DOHH2 (cell line): Measurements from ENCODE around the gene STARD4.

Experiments
- H3F3A ChIP-seq: fragments of 200-600 bp; sonication (generic), shearing (Covaris generic); 2 replicates; pipeline ENCODE4 v1.6.0; 2016; ENCODE audit warnings: antibody characterized with exemption, mild to moderate bottlenecking; ENCODE audit not compliant: control insufficient read depth, insufficient read depth
- H3K27ac ChIP-seq: fragments of 200-600 bp; sonication (generic); 2 replicates; pipeline ENCODE4 v1.5.1; 2014; ENCODE audit warnings: low read depth, mild to moderate bottlenecking, low read length, moderate library complexity
- H3K27me3 ChIP-seq: fragments of 200-600 bp; sonication (generic); 2 replicates; pipeline ENCODE4 v1.6.1; 2014; ENCODE audit warnings: mild to moderate bottlenecking, low read length, mixed read lengths; ENCODE audit not compliant: control insufficient read depth
- H3K36me3 ChIP-seq: fragments of 200-600 bp; sonication (generic); 2 replicates; pipeline ENCODE4 v1.6.1; 2014; ENCODE audit warnings: mild to moderate bottlenecking, low read length, moderate library complexity, mixed read lengths; ENCODE audit not compliant: control insufficient read depth
- H3K4me1 ChIP-seq: fragments of 200-600 bp; sonication (generic); 2 replicates; pipeline ENCODE4 v1.6.1; 2014; ENCODE audit warnings: mild to moderate bottlenecking, low read length, mixed read lengths; ENCODE audit not compliant: control insufficient read depth
- H3K4me2 ChIP-seq: fragments of 200-600 bp; sonication (generic); 2 replicates; pipeline ENCODE4 v1.6.0; 2014; ENCODE audit warnings: mild to moderate bottlenecking, low read length, moderate library complexity
- H3K4me3 ChIP-seq: fragments of 200-600 bp; sonication (generic); 2 replicates; pipeline ENCODE4 v1.5.1; 2014; ENCODE audit warnings: mild to moderate bottlenecking, low read length, mixed read lengths
- H3K79me2 ChIP-seq: fragments of 200-600 bp; sonication (generic); 2 replicates; pipeline ENCODE4 v1.6.1; 2014; ENCODE audit warnings: mild to moderate bottlenecking, low read length, mixed read lengths; ENCODE audit not compliant: control insufficient read depth
- H3K9me2 ChIP-seq: fragments of 200-600 bp; sonication (generic); replicated peaks from 2 replicates; pipeline ENCODE4 v1.6.1; 2014; ENCODE audit warnings: mild to moderate bottlenecking, low read length, mixed read lengths; ENCODE audit not compliant: control insufficient read depth
- H3K9me3 ChIP-seq: fragments of 200-600 bp; sonication (generic); 2 replicates; pipeline ENCODE4 v1.6.1; 2014; ENCODE audit warnings: antibody characterized with exemption, low read length, mixed read lengths; ENCODE audit not compliant: control insufficient read depth, insufficient read depth
- H4K20me1 ChIP-seq: fragments of 200-600 bp; sonication (generic); 2 replicates; pipeline ENCODE4 v1.6.0; 2014; ENCODE audit warnings: low read depth, mild to moderate bottlenecking, antibody characterized with exemption, low read length, moderate library complexity; ENCODE audit not compliant: control insufficient read depth, insufficient read depth
- EZH2phosphoT487 ChIP-seq: fragments of 200-600 bp; sonication (generic); IDR thresholded peaks from 2 replicates; pipeline ENCODE4 v1.6.1; 2017; ENCODE audit warnings: borderline replicate concordance, mild to moderate bottlenecking, antibody characterized with exemption, low read length, moderate library complexity, mixed read lengths
- TF ChIP-seq, protein P1 (sequence below): fragments of 200-600 bp; sonication (generic); IDR thresholded peaks from one replicate; pipeline ENCODE4 v1.5.1; 2014; ENCODE audit warnings: antibody characterized with exemption, mild to moderate bottlenecking, low read depth, low read length; ENCODE audit not compliant: poor library complexity, severe bottlenecking

Gene STARD4

DNA sequence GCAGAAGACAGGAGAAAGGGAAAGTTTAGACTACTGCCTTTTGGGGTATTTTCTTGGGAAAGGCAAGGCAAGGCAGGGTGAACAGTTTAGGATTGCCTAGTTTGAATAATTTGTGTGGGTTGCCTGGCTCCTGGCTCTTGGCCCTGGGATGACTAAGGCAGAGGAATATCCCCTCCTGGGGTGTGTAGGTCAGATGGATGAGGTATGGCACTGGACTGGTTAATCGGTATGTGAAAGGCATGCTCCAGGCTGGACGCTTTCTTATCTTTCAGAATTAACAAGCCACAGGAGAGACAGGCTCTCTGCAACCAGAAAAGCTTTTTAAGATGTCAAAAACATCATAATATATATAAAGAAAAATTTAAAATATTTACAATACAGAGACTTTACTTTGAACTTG lies 58.6 kb downstream of the STARD4 start:
- H4K20me1 ChIP-seq: no peaks in the 10 kb centered on the region
- H3K27ac ChIP-seq: no peak overlapping the region
- no peaks in the 10 kb centered on the region for H3F3A ChIP-seq
- H3K79me2 ChIP-seq: no peaks in the 10 kb centered on the region
- H3K9me3 ChIP-seq: no peaks in the 10 kb centered on the region
- TF ChIP-seq EZH2phosphoT487: no peak
- TF ChIP-seq, protein P1, sequence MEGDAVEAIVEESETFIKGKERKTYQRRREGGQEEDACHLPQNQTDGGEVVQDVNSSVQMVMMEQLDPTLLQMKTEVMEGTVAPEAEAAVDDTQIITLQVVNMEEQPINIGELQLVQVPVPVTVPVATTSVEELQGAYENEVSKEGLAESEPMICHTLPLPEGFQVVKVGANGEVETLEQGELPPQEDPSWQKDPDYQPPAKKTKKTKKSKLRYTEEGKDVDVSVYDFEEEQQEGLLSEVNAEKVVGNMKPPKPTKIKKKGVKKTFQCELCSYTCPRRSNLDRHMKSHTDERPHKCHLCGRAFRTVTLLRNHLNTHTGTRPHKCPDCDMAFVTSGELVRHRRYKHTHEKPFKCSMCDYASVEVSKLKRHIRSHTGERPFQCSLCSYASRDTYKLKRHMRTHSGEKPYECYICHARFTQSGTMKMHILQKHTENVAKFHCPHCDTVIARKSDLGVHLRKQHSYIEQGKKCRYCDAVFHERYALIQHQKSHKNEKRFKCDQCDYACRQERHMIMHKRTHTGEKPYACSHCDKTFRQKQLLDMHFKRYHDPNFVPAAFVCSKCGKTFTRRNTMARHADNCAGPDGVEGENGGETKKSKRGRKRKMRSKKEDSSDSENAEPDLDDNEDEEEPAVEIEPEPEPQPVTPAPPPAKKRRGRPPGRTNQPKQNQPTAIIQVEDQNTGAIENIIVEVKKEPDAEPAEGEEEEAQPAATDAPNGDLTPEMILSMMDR: no peak
- H3K4me2 ChIP-seq: no peak overlapping the region
- H3K27me3 ChIP-seq: no peaks in the 10 kb centered on the region
- H3K4me3 ChIP-seq: no peak overlapping the region
- no peaks in the 10 kb centered on the region for H3K4me1 ChIP-seq
- no peaks in the 10 kb centered on the region for H3K36me3 ChIP-seq
- H3K9me2 ChIP-seq: no peaks in the 10 kb centered on the region

DNA sequence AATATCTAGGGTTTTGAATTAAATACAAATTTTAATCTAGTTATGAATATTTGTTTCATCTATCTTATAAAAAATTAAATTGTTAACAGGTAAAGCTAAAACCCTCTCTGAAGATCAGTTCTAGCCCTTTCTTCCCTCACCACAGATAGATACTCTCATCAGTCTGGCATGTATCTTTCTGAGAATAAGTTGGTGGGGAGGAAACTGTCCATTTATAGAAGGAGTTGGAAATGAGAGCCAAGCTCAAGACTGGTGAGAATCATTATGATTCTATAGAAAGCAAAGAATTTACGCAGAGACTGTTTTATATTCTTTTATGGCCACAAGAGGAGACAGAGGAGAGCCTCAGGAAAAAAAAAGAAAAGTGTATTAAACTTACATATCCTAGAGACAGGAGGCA lies 59.0 kb downstream of the STARD4 start:
- Histone ChIP-seq H3K36me3 (no peaks in the 10 kb centered on the region), H3K27me3 (no peaks in the 10 kb centered on the region), H3K4me3 (no peak overlapping the region), H3K27ac (no peak overlapping the region), H3K9me3 (no peaks in the 10 kb centered on the region), H4K20me1 (no peaks in the 10 kb centered on the region), H3K4me1 (no peaks in the 10 kb centered on the region), H3K4me2 (no peak overlapping the region), H3K9me2 (no peaks in the 10 kb centered on the region), H3F3A (no peaks in the 10 kb centered on the region), H3K79me2 (no peaks in the 10 kb centered on the region)
- TF ChIP-seq, protein P1: no peak
- no peak for TF ChIP-seq EZH2phosphoT487

DNA sequence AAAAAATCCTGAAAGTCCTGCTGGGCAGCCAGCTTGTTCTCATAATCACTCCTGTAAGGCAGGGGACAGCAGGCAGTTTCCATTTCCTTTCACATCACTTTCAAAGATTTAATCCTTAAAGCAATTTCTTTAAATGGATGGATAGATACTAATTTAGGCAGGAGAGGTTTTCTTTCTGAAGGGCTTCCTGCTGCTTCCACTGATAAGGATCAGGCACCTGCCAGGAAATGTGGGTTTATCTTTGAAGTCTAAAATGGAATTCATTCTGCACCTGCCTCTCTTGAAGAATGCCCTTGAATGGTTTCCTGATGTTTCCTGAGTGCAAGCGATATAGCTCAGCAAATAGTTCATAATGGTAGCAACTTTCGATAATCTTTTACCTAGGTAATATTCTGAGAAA lies 64.5 kb downstream of the STARD4 start:
- no peaks in the 10 kb centered on the region for H3K27me3 ChIP-seq
- no peaks in the 10 kb centered on the region for H3K9me3 ChIP-seq
- H3F3A ChIP-seq: no peaks in the 10 kb centered on the region
- H3K4me2 ChIP-seq: no peak overlapping the region
- no peaks in the 10 kb centered on the region for H3K4me1 ChIP-seq
- no peak overlapping the region for H3K4me3 ChIP-seq
- H3K9me2 ChIP-seq: no peaks in the 10 kb centered on the region
- no peaks in the 10 kb centered on the region for H4K20me1 ChIP-seq
- no peak overlapping the region for H3K27ac ChIP-seq
- H3K79me2 ChIP-seq: no peaks in the 10 kb centered on the region
- H3K36me3 ChIP-seq: no peaks in the 10 kb centered on the region
- TF ChIP-seq EZH2phosphoT487: no peak
- TF ChIP-seq, protein P1: no peak

DNA sequence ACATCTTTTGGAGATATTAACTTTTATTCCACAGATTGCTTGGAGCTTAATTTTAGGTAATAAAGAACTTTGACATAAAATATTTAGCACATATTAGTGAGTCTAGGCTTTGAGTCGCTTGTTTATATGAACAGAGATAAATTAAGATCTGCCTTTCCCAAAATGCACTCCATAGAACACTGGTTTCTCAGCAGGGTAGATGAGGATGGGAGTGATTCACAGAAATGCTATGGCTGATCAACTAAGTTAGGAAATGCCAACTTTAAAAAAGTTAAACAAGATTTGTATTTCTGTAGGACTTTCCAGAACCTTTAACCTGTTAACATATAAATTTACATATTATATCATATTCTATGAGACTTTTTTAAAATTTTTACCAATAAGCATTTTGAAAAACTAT lies 65.2 kb downstream of the STARD4 start:
- no peaks in the 10 kb centered on the region for H3K9me3 ChIP-seq
- H3K36me3 ChIP-seq: no peaks in the 10 kb centered on the region
- no peak overlapping the region for H3K4me2 ChIP-seq
- no peaks in the 10 kb centered on the region for H3K9me2 ChIP-seq
- TF ChIP-seq EZH2phosphoT487: no peak
- H3K27ac ChIP-seq: no peak overlapping the region
- H3K4me1 ChIP-seq: no peaks in the 10 kb centered on the region
- H3K4me3 ChIP-seq: no peak overlapping the region
- H3F3A ChIP-seq: no peaks in the 10 kb centered on the region
- H3K27me3 ChIP-seq: no peaks in the 10 kb centered on the region
- H4K20me1 ChIP-seq: no peaks in the 10 kb centered on the region
- H3K79me2 ChIP-seq: no peaks in the 10 kb centered on the region
